GM20000 (cell line): Measurements from ENCODE around the gene TBCC.

Experiments
- DNase-seq: peaks from one replicate; pipeline ENCODE4 v3.0.0; 2012; ENCODE audit warnings: low spot score
- TF ChIP-seq, protein P1 (sequence below): IDR thresholded peaks from 2 replicates; pipeline ENCODE4 v1.5.1; 2012; ENCODE audit warnings: mild to moderate bottlenecking, control low read depth; ENCODE audit errors: extremely low read depth, missing control alignments

Gene TBCC, protein sequence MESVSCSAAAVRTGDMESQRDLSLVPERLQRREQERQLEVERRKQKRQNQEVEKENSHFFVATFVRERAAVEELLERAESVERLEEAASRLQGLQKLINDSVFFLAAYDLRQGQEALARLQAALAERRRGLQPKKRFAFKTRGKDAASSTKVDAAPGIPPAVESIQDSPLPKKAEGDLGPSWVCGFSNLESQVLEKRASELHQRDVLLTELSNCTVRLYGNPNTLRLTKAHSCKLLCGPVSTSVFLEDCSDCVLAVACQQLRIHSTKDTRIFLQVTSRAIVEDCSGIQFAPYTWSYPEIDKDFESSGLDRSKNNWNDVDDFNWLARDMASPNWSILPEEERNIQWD

DNA sequence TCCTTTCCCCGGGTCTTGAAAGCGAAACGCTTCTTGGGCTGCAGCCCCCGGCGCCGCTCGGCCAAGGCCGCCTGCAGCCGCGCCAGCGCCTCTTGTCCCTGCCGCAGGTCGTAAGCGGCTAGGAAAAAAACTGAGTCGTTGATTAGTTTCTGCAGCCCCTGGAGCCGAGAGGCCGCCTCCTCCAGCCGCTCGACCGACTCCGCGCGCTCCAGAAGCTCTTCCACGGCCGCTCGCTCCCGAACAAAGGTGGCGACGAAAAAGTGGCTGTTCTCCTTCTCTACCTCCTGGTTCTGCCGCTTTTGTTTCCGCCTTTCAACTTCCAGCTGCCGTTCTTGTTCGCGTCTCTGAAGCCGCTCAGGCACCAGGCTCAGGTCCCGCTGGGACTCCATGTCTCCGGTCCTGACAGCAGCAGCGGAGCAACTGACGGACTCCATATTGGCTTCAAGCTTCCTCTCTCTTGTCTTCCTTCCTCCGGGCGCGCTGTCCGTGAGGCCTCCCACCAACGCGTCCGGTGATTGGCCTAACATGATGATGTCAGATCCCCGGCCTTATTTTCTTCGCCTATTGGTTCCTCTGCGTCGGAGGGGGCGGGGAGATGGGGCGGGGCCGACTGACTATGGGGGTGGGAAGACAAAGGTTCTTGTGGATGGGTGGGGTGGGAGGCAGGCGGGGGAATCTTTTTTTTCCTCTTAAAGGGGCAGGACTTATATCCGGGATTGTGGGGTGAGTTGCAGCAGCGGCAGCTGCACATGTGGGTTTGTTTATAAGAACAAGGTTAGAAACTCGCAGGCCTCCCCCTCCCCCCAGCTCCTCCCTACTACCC lies at the start of gene TBCC:
TBCC (minus strand) TSS at position 464 of the 823 bp plus-strand sequence; CDS start at position 434, 30 bp downstream.
- peak; percentile 98 for DNase-seq
- TF ChIP-seq, protein P1, sequence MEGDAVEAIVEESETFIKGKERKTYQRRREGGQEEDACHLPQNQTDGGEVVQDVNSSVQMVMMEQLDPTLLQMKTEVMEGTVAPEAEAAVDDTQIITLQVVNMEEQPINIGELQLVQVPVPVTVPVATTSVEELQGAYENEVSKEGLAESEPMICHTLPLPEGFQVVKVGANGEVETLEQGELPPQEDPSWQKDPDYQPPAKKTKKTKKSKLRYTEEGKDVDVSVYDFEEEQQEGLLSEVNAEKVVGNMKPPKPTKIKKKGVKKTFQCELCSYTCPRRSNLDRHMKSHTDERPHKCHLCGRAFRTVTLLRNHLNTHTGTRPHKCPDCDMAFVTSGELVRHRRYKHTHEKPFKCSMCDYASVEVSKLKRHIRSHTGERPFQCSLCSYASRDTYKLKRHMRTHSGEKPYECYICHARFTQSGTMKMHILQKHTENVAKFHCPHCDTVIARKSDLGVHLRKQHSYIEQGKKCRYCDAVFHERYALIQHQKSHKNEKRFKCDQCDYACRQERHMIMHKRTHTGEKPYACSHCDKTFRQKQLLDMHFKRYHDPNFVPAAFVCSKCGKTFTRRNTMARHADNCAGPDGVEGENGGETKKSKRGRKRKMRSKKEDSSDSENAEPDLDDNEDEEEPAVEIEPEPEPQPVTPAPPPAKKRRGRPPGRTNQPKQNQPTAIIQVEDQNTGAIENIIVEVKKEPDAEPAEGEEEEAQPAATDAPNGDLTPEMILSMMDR = no peak

DNA sequence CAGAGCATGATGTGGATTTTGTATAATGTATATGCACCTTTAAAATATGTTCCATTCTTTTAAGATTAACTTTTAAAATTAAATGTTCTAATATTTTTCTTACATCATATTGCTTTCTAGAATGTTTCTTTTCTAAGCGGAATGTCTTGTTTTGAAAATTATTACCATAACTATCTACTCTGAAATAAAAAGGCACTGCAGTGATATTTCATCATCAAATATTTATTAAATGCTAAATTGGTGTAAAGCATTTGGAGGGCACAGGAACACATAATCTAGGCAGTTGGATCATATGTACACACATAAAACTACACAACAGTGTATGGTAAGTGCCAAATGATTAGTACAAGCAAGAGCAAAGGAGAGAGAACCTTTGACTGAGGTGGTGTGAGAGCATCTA lies 49.7 kb upstream of the TBCC start:
- TF ChIP-seq, protein P1 = no peak
- no peak for DNase-seq

DNA sequence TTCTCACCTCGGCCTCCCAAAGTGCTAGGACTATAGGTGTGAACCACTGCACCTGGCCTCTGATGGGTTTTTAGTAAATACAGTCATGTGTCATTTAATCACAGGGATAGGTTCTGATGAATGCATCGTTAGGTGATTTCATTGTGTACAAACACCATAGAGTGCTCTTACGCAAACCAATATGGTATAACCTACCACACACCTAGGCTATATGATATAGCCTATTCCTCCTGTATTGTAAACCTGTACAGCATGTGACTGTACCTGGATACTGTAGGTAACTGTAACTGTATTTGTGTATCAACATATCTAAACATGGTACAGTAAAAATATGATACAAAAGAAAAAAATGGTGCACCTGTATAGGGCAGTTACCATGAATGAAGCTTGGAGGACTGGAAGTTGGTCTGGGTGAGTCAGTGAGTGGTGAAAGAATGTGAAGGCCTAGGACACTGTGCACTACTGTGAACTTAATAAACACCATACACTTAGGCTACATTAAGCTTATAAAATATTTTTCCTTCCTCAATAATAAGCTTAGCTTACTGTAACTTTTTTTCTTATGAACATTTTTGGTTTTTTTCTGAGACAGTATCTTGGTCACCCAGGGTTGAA lies 45.9 kb upstream of the TBCC start:
- DNase-seq = no peak

DNA sequence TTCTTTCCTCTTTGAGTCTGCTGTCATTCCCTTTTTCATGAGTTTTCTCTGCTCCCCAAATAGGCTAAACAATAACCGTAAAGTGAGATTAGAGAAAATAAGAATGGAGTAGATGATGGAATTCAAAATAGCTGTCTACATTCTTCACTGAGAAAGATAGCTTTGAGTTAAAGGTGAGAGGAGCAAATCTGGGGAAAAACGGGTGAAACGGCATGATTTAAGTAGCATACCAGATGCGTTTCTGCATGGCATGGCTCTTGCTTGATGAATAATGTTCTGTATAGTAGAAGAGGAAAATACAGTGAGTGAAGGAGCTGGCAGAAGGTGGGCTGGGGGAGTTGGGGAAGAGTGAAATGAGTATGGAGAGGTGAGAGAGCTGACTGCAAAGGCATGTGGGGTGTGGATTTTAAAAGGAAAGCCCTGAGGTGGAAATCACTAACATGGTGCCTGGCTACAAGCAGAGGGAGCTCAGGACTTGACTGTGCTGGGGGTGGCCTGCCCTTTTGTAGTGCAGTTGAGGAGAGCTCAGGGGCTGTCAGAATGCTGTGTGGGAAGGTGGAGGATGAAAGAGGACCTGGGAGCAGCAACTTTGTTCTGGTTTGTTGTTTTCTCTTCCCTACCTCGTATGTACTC lies 44.8 kb upstream of the TBCC start:
- DNase-seq = no peak
- TF ChIP-seq, protein P1 = no peak

More for the DNA sequence above, 45.9 kb upstream of the TBCC start:
- TF ChIP-seq, protein P1 = no peak

DNA sequence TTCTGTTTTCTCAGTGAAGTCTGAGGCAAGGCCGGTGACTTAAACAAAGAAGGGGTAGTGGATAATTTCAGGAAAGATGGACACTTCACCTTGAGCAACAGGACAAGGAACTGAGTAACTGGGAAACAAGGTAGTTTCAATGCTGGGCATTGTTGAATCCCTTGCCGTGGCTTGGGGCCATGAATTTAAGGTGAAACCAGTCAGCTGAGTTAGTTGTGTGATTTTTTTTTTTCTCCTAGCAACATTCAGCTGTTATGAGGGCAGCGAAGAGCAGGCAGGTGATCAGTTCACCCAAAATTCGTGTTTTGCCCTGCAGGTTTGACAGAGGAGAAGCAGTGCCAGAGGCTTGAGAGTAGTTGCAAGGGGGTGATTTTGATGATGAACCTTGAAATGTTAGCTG lies 42.8 kb upstream of the TBCC start:
- TF ChIP-seq, protein P1 = no peak
- DNase-seq = no peak

DNA sequence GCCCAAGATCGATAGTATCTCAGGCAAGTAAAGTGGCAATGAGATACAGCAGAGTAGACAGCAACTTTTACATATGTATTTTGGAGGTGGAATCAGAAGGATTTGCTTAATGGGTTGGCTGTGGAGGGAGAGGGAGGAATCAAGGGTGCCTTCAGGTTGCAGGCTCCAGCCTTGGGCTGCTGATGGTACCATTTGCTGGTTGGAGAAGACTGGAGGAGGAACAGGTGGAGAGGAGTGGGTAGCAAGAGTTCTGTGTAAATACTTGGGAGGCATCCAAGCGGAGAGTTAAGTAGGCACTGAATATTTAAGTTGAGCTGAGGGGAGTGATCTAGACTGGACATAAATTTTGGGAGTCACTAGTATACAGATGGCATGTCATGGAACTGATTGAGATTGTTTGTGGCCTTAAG lies 41.2 kb upstream of the TBCC start:
- no peak for DNase-seq
- TF ChIP-seq, protein P1 = no peak

DNA sequence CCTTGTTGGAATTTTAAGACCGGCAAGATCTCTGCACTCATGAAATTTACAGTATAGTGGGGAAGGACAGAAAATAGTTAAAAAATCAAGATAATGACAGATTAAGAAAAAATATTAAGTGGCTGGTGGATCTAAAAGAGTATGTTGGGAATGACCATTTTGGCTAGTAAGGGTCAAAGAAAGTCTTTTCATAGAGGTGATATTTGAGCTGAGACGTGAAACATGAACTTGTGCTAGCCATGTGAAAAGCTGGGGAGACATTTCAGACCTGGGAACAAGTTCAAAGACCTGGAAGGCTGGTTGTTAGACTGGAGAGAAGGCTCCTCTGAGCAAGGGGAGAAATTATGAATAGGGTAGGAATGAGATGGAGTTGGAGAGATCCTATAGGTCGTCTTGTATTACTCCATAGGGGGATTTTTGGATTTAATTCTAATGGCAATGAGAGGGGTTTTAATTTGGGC lies 40.7 kb upstream of the TBCC start:
- DNase-seq = no peak
- TF ChIP-seq, protein P1 = no peak
